Fibroblast of the conjunctiva (primary cell): ENCODE results near the gene ZC3H11A.

Source experiments
- DNase-seq: peaks from one replicate; pipeline ENCODE4 v3.0.0-alpha.2; 2010; ENCODE audit warnings: low read depth

Gene ZC3H11A

GRCh38 chr1:203842559-203842876 is 47.1 kb downstream of the ZC3H11A start:
- no peak for DNase-seq

- no peak for DNase-seq
These were observed 48.0 kb downstream of the ZC3H11A start for GRCh38 chr1:203843435-203843834.
